GM21515 (cell line): ENCODE results near the gene DNAJB14.
"Not testable (repeated sequence)": the region's sequence is repeated elsewhere in the genome, so short reads cannot be mapped to it uniquely, and the experiment has no call there.

Source experiments
- ATAC-seq: cut with Tn5 transposase; IDR thresholded peaks from one replicate; pipeline ENCODE4 v1.9.1; 2021; ENCODE audit not compliant: unreplicated experiment

The DNAJB14 gene

DNA sequence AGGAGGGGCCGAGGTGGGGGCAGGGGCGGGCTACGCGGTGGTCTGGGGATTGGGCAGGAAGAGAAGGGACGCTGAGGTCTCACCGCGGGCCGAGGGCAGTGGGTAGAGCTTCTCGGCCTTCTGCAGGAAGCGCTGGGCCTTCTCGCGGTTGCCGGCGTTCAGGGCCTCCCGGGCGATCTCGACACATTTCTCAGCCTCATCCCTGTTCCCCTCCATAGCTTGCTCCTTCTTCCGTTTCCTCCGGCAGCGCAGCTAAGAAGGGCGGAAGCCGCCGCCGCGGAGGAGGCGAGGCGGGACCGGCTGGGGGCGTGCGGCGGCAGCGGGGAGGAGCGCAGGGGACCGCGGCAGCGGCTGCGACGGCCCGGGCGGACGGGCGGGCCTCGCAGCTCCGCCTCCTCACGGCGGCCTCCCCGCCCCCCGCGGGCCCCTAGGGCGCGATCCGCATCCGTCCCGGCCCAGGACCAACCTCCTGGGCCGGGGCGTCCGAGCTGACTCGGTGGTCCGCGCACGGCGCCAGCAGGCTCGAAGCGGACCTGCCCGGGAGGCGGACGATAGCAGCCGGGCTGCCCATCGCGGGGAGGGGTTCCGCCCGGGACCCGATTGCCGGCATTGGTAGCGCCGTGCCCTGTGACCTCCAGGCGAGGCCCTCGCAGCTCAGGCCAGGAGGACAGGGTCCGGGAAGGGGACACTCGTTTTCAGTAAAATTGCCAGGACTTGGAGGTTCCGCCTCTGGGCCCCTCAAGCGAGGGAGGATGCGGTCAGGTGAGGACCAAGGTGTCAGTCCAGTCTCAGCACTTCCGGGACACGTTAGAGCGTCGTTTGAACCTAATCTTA is at the start of gene DNAJB14:
DNAJB14 (minus strand) TSS at position 263 of the 834 bp plus-strand sequence; CDS start at position 216, 47 bp downstream.
- ATAC-seq: peak; percentile 46

- no peak for ATAC-seq
Measured at GRCh38 chr4:99991741-99992140, 45.3 kb upstream of the DNAJB14 start.

DNA sequence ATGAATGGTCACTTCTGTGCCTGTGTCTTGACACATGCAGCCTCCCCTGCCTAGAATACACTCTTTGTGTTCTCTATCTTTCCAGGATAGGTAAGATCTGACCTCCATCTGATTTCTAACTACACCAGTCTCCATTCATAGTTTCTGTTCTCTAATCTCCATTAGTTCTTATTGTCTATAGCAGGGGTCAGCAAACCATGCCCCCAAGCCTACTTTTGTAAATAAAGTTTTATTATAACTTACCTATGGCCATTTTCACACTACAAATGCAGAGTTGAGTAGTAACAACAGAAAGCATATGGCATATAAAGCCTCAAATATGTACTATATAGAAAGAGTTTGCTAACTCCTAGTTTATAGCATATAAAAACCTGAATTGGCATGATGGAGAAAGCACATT is 41.3 kb upstream of the DNAJB14 start:
- ATAC-seq: no peak

GRCh38 chr4:99986792-99987191 is 40.4 kb upstream of the DNAJB14 start:
- peak; percentile 61 for ATAC-seq

- ATAC-seq: peak; percentile 61
Measured at GRCh38 chr4:99983289-99983943, 37.0 kb upstream of the DNAJB14 start.

DNA sequence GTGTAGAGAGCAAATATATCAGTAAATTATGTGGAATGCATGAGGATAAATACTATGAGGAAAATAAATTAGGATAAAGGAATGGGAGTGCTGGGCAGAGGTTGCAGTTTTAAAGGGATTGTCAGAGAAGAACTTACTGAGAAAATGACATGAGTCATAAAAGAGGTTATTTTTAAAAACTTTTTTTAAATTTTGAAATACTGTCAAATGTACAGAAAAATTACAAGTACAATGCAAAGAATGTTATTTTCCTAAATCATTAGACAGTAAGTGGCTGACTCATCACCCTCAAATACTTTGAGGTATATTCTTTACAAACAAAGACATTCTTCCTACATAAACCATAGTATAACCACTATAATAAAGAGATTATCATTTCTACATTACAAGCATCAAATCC is 33.5 kb upstream of the DNAJB14 start:
- no peak for ATAC-seq

DNA sequence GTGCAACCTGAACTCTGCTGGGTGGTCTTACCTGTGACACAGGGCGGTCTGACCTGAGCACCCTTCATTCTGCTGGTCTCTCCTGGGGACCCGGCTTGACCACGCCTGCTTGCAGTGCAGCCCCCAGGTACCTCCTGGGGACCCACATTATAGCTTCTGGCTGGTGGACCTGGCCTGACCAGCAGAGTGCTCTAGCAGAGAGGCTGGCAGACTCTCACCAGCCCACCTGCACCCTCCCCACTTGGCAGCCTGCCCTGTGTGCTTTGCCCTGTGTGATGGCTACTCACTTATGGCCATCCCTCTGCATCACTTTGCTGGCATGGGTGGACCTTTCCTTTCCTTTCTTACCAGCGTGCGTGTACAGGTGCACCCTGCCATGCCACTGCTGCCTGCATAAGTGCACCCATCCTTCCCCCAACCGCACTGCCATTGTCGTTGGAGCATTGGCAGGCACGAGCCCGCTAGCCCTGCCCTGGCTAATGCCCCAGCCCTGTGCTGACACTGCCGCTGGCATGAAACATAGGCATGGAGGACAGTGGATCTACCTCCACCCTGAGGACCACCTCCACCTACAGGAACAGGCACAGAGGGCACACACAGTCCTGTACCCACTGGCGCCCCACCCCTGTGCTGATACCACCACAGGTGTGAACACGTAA is 25.2 kb upstream of the DNAJB14 start:
- no peak for ATAC-seq

GRCh38 chr4:99968330-99968729 is 21.9 kb upstream of the DNAJB14 start:
- ATAC-seq: no peak

DNA sequence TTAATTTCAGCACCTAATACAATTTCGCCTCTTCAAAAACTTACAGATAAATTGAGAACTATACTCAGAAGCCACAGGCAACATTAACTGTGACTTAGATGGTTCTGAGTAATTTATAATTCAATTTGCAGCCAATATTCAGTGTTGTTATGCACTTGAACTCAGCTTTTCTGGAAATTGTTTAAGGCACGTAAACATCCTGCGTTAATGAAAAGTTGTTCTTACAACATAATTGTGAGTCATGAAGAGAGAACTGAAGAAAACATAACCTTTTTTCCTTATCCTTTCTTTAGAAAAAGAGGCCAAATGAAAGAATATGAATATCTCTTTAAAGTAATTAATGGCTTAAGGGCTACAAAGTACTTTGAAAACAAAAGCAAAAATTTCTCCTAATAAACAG is 20.3 kb upstream of the DNAJB14 start:
- no peak for ATAC-seq

DNA sequence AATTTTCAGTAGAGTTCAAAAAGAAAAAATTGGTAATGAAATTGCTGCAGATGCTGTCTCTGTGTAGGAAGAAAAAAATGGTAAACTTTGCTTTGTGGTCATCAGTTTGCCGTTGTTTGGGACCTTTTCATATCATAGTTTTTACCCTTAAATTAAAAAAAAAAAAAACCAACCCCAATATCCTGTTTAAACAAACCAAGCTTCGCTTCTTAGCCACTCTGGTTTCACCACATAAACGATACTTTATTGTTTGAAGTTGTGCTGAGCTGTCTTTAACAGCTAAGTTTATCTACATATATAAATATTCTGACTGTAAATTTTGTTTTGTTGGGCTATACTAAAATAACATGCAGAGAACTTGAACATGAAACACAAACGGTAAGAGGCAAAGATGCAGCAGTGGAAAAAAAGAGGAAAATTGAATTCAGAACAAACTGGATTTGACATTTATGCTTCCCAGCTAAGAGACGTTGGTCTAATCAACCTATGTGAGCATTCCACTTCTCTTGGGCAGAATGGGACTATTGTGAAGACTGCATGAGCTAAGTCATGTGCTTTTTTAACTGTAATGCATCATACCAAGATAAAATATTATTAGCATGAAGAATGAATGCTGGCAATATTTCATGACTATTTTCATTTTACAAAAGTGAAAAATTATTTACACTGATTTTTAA is 19.4 kb upstream of the DNAJB14 start:
- ATAC-seq: no peak

DNA sequence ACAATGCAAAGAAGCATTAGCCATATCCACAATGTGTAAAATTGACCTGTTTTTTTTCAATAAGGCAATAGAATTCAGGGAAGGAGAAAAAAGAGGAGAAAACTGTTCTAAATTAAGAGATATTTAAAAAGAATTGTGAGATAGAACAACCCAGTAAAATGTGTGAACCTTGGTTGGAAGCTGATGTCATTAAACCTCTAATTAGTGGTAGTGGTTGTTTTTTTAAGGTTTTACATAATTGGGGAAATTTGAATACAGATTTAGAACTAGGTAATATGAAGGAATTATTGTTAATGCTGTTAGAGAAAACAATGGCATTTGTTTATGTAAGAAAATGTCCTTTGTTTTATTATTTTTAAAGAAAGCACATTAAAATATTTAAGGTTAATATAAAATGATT is 18.8 kb upstream of the DNAJB14 start:
- no peak for ATAC-seq

GRCh38 chr4:99961711-99962110 is 15.3 kb upstream of the DNAJB14 start:
- ATAC-seq: no peak

GRCh38 chr4:99960648-99961047 is 14.2 kb upstream of the DNAJB14 start:
- no peak for ATAC-seq

DNA sequence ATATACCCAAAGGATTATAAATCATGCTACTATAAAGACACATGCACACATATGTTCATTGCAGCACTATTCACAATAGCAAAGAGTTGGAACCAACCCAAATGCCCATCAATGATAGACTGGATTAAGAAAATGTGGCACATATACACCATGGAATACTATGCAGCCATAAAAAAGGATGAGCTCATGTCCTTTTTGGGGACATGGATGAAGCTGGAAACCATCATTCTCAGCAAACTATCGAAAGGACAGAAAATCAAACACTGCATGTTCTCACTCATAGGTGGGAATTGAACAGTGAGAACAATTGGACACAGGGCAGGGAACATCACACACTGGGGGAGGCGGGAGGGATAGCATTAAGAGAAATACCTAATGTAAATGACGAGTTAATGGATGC is 11.8 kb upstream of the DNAJB14 start:
- ATAC-seq: not testable (repeated sequence)

DNA sequence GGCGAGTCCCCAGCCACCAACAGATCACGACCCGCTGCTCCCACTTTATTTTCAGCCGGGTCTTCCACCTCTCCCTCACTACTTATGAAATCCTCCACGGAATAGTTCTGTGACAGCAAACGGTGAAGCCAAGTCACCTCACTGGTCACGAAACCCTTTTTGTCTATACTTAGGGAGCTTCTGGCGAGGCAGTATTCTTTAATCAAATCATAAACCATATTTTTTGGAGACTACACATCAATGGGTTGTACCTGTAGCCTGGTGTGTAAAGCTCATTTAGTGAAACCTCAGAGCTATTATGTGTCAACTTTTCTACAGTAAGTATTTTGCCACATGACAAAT is 4.5 kb upstream of the DNAJB14 start:
- ATAC-seq: no peak

- ATAC-seq: peak; percentile 62
Measured at GRCh38 chr4:99949999-99950912, 3.8 kb upstream of the DNAJB14 start, which contains the start of gene H2AZ1. Gene H2AZ1 (minus strand): TSS chr4:99950275. CDS start chr4:99950170, 105 bp downstream.

DNA sequence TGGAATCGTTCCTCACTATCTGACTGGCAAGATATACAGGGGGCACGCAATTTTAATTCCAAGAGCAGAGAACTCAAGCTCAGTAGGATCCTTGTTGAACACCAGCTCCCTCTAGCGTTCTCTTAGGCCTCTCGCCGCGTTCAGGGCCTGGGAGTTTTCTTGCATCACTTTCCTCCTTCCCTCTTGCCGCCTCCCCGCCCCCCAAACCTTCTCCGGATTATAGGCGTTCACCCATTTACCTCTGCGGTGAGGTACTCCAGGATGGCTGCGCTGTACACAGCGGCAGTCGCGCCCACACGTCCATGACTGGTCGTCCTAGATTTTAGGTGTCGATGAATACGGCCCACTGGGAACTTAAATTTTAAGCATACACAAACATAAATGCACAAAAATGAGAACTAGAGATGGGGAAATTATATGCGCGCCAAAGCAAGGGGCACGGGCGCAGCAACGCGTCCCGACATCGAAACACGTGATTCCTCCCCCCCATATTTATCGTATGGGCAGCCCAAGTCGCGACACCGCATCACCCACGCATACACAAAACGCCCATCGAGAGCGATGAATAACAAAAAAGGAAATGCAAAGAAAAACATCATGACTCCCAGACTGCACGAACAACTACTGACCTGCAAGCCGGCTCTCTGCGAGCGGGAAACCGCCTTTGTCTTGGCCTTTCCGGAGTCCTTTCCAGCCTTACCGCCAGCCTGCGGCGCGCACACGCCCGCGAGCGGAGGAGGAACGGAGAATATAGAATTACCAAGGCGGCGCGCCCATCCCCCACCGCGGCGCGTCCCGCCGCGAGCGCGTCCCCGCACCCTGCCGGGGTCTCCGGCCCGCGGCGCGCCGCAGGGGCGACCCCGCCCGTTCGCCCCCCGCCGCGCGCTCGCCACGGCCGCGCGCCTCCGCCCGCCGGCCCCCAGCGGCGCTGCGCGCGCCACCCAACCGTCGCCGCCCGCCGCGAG is 2.9 kb upstream of the DNAJB14 start:
- ATAC-seq: peak; percentile 23

GRCh38 chr4:99947608-99948007 is 1.2 kb upstream of the DNAJB14 start:
- ATAC-seq: no peak

DNA sequence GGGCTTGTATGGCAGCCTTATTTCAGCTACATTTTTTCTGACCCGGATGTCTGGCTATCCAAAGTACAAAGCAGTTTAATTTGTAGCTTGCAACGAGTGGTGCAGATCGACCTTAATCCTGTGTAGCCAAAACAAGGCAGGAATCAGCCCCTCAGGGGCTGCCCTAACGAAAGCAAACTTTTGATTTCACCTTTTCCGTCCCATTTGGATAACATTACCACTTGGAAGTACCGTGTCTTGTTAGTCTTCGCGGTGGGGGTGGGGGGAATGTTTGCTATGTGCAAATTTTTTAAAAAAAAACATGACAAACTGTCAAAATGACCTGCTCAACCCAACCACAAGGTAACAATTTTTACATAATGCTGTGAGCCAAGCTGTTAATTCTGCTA is 766 bp upstream of the DNAJB14 start:
- no peak for ATAC-seq
